Gastroesophageal sphincter (tissue), 4 donors: ENCODE data around the gene KBTBD6. TPM values are rescaled to one million over a fixed set of nuclear protein-coding genes. Genes with fewer than 3 reads are reported as not detected.
"Not testable (repeated sequence)": the region's sequence is repeated elsewhere in the genome, so short reads cannot be mapped to it uniquely, and the experiment has no call there.

Experiments
- ATAC-seq: fragments of 150-250 bp; one replicate; pipeline ENCODE4 v1.9.1; 2016; ENCODE audit warnings: mild to moderate bottlenecking, moderate library complexity
- H3K27ac ChIP-seq, 4 donors: fragments of 200-600 bp; sonication (generic) in 3 of 4; 1 replicate in 3 of 4; 2 replicates in 1 of 4; pipeline ENCODE4 v1.5.1; 2016 to 2019
- H3K27me3 ChIP-seq: fragments of 200-600 bp; sonication (generic); one replicate; pipeline ENCODE4 v1.5.1; 2019
- H3K36me3 ChIP-seq, 2 donors: fragments of 200-600 bp; sonication (generic); one replicate each; pipeline ENCODE4 v1.5.1; 2019; ENCODE audit warnings: control low read depth in 1 of 2
- H3K4me1 ChIP-seq, 3 donors: fragments of 200-600 bp; sonication (generic); 1 replicate in 2 of 3; 2 replicates in 1 of 3; pipeline ENCODE4 v1.5.1; 2016 to 2019; ENCODE audit warnings: control low read depth in 2 of 3
- H3K4me3 ChIP-seq, 2 donors: fragments of 200-600 bp; sonication (generic); one replicate each; pipeline ENCODE4 v1.5.1; 2019; ENCODE audit warnings: mild to moderate bottlenecking in 1 of 2, moderate library complexity in 1 of 2
- H3K9me3 ChIP-seq, 3 donors: fragments of 200-600 bp; sonication (generic); one replicate each; pipeline ENCODE4 v1.5.1; 2017 to 2019; ENCODE audit warnings: control low read depth in 2 of 3
- EP300 ChIP-seq: sonication (generic); formaldehyde crosslinking; IDR thresholded peaks from one replicate; pipeline ENCODE4 v1.6.1; 2017; ENCODE audit warnings: antibody characterized with exemption, mild to moderate bottlenecking
- POLR2A ChIP-seq, 2 donors: fragments of 450-650 bp; IDR thresholded peaks; one replicate each; pipeline ENCODE4 v1.6.1; 2017; ENCODE audit warnings: antibody characterized with exemption in 2 of 2, mild to moderate bottlenecking in 2 of 2, moderate library complexity in 1 of 2
- POLR2AphosphoS5 ChIP-seq: sonication (generic); formaldehyde crosslinking; IDR thresholded peaks from one replicate; pipeline ENCODE4 v1.6.1; 2017; ENCODE audit warnings: antibody characterized with exemption
- WGBS, 2 donors: methylation state at CpG; one replicate each; pipeline ENCODE4 v1.1.5; 2018; ENCODE audit warnings: low coverage in 1 of 2; 5-methylcytosine and 5-hydroxymethylcytosine counted together
- total RNA-seq, 4 donors: library from RNA; depleted of rRNA; stranded (reverse); fragments of >200 nt; gene quantifications; one replicate each; pipeline ENCODE4 v1.1.0, GENCODE V29; 2016
- TF ChIP-seq, protein P1 (sequence below), 4 experiments: fragments of 200-600 bp in 2 of 4; fragments of 450-650 bp in 2 of 4; sonication (generic) in 1 of 4; IDR thresholded peaks; one replicate each; pipeline ENCODE4 v1.5.1; 2017 to 2019; ENCODE audit warnings: antibody characterized with exemption in 4 of 4, mild to moderate bottlenecking in 2 of 4, moderate library complexity in 2 of 4

Gene KBTBD6
- total RNA-seq, 4 donors from 2014 or later: 6.1 to 9.8 (median 8.7) TPM

DNA sequence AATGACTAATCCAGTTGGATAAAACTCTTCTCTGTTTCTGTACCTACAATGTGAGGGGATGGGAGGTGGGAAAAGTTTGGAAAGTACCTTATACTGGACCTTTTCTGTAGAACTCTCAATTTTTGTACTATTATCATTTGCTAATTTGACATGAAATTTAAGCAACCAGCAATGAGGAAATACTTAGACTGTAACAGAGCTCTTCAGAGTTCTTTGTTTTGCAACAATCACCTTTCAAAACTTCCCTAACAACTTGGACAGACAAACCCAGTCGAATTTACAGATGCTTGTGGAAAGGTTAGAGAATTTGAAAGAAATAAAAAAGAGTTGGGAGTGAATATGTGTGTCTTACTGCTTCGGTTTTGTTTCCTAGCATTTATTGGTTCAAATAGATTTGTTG, 45.0 kb upstream of the KBTBD6 start:
- Histone ChIP-seq H3K4me3 (no peak overlapping the region), H3K27ac (peak overlapping the region in 3 of 4 donors; percentile 22 to 63 (median 26)), H3K36me3 (no peaks in the 10 kb centered on the region), H3K4me1 (no peaks in the 10 kb centered on the region), H3K27me3 (no peaks in the 10 kb centered on the region), H3K9me3 (peaks cover 0 to 9% (median 0%) of the 10 kb centered on the region in 3 donors)
- no peak for TF ChIP-seq EP300
- TF ChIP-seq POLR2A (IDR thresholded peaks at IDR 0.05): no peak
- TF ChIP-seq, protein P1, sequence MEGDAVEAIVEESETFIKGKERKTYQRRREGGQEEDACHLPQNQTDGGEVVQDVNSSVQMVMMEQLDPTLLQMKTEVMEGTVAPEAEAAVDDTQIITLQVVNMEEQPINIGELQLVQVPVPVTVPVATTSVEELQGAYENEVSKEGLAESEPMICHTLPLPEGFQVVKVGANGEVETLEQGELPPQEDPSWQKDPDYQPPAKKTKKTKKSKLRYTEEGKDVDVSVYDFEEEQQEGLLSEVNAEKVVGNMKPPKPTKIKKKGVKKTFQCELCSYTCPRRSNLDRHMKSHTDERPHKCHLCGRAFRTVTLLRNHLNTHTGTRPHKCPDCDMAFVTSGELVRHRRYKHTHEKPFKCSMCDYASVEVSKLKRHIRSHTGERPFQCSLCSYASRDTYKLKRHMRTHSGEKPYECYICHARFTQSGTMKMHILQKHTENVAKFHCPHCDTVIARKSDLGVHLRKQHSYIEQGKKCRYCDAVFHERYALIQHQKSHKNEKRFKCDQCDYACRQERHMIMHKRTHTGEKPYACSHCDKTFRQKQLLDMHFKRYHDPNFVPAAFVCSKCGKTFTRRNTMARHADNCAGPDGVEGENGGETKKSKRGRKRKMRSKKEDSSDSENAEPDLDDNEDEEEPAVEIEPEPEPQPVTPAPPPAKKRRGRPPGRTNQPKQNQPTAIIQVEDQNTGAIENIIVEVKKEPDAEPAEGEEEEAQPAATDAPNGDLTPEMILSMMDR (IDR thresholded peaks at IDR 0.05): no peak
- TF ChIP-seq POLR2AphosphoS5: no peak
- no peak for ATAC-seq
- 30 to 32% methylated on average over 2 of the region's 2 CpGs for WGBS, 2 donors

DNA sequence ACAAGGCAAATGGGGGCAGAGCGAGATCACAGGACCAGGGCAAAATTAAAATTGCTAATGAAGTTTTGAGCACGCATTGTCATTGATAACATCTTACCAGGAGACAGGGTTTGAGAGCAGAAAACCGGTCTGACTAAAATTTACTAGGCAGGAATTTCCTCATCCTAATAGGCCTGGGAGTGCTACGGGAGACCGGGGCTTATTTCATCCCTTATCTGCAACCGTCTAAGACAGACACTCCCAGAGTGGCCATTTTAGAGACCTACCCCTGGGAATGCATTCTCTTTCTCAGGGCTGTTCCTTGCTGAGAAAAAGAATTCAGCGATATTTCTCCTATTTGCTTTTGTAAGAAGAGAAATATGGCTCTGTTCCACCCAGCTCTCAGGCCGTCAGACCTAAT, 43.0 kb upstream of the KBTBD6 start:
- not testable (repeated sequence) for ATAC-seq, H3K27ac ChIP-seq, H3K4me1 ChIP-seq, H3K9me3 ChIP-seq, H3K27me3 ChIP-seq, H3K36me3 ChIP-seq, H3K4me3 ChIP-seq
- WGBS, 2 donors: 94 to 95% methylated on average over 8 of the region's 8 CpGs

DNA sequence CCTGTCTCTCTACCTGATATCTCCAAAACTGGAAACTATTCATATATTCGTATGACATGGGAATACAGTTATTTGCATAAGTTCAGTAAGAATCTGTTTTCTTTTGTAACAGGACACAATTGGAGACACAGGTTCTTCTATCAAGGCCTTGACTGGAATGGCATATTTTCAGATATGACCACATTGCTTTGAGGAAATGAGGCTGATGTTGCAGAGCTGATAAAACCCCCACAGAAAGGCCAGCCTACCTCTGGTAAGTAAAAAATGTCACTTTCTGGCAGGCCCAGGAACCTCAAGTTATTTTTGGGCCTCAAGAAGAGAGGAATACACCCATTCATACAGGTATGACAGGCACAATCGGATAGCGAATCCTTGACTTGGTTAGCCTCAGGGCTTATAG, 29.5 kb upstream of the KBTBD6 start:
- no peaks in the 10 kb centered on the region for H3K4me1 ChIP-seq
- peaks cover 0 to 4% of the 10 kb centered on the region in 2 donors for H3K36me3 ChIP-seq
- no peaks in the 10 kb centered on the region for H3K27me3 ChIP-seq
- ATAC-seq: no peak
- TF ChIP-seq POLR2AphosphoS5: no peak
- H3K4me3 ChIP-seq: no peak overlapping the region
- 89 to 94% methylated on average over 3 of the region's 3 CpGs for WGBS, 2 donors
- no peak overlapping the region for H3K27ac ChIP-seq
- no peaks in the 10 kb centered on the region for H3K9me3 ChIP-seq

DNA sequence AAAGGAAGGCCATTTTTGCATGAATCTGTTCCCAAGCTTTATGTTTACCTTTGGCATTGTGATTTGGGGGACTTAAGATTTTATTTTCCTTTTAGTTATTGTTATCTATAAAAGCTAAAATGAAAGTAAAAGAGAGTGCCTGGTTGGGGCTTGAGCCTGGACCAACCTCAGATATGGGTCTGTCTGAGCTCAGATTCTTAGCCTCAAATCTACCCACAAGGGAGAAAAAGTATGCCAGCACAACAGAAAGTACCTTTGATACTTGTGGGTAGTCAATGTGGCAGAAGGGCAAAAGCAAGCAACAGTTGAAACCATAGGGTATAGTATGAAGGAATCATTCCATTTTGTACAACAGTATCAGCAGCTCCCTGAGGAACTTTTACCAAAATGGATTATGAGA, 26.6 kb upstream of the KBTBD6 start:
- no peak for ATAC-seq
- no peaks in the 10 kb centered on the region for H3K27me3 ChIP-seq
- H3K9me3 ChIP-seq: no peaks in the 10 kb centered on the region
- no peak overlapping the region for H3K4me3 ChIP-seq
- no peaks in the 10 kb centered on the region for H3K4me1 ChIP-seq
- H3K36me3 ChIP-seq: peaks cover 0 to 4% of the 10 kb centered on the region in 2 donors
- no peak overlapping the region for H3K27ac ChIP-seq
- TF ChIP-seq POLR2AphosphoS5 (no peak), EP300 (no peak), POLR2A (IDR thresholded peaks at IDR 0.05) (no peak)
- TF ChIP-seq, protein P1 (IDR thresholded peaks at IDR 0.05): no peak

DNA sequence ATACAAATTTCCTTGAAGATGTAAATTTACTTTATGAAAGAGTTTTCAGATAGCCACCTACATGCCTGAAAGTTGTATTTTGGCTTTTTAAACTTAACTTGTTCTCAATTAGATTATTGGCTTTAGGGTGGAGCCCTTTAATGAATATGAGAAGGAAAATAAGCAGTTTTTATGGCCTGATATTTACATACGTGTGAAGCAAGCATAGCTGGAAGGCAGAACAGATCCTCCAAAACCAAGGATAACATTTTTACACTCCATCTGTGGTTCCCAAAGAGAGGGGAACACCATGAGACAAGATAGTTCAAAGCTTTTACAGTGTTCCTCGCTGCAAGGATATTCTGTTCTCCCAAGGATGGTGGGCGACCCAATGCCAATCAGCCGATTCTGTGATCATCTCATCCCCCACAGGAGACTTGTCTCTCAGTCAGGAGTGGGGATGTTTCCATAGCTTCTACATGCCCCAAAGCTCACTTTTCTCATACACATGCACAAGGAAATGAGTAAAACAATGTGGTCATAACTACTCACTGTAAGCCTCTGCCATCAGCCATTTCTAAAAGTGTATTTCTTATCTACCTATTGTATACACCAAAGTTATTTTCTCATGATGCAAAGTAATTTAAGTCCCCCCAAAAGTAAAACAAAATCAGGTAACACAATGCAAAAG, 24.6 kb upstream of the KBTBD6 start:
- H3K36me3 ChIP-seq: no peaks in the 10 kb centered on the region
- no peak for ATAC-seq
- TF ChIP-seq EP300 (no peak), POLR2A (IDR thresholded peaks at IDR 0.05) (no peak), POLR2AphosphoS5 (no peak)
- TF ChIP-seq, protein P1 (IDR thresholded peaks at IDR 0.05): no peak
- 85 to 100% methylated on average over 1 to 4 of the region's 4 CpGs for WGBS, 2 donors
- H3K9me3 ChIP-seq: peaks cover 0 to 5% (median 0%) of the 10 kb centered on the region in 3 donors
- no peaks in the 10 kb centered on the region for H3K27me3 ChIP-seq
- H3K4me3 ChIP-seq: no peak overlapping the region
- no peaks in the 10 kb centered on the region for H3K4me1 ChIP-seq
- no peak overlapping the region for H3K27ac ChIP-seq

DNA sequence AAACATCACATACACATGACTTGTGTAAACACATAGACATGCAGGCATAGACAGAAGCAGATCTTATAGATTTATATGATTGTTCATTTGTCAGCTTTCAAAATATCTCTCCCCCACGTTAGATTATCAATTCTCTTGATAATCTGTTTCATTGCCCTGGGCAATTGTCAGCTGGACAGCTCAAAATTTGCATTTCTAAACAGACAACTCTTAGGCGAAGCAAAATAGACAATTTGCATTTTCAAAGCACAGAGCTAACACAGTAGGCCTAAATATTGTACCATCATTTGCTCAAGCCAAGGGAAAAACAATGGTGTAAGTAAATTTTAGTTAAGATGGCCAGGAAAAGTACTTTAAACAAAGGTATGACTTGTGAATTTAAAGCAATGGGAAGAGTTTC, 24.0 kb upstream of the KBTBD6 start:
- no peak overlapping the region for H3K4me3 ChIP-seq
- H3K27ac ChIP-seq: no peak overlapping the region
- H3K27me3 ChIP-seq: no peaks in the 10 kb centered on the region
- no peaks in the 10 kb centered on the region for H3K36me3 ChIP-seq
- ATAC-seq: no peak
- 58 to 79% methylated on average over 2 of the region's 2 CpGs for WGBS, 2 donors
- H3K9me3 ChIP-seq: peaks cover 0 to 11% (median 0%) of the 10 kb centered on the region in 3 donors
- no peaks in the 10 kb centered on the region for H3K4me1 ChIP-seq
- no peak for TF ChIP-seq POLR2AphosphoS5
- TF ChIP-seq POLR2A (IDR thresholded peaks at IDR 0.05): no peak
- TF ChIP-seq, protein P1 (IDR thresholded peaks at IDR 0.05): no peak
- no peak for TF ChIP-seq EP300
